ENCODE measurements around the gene OAF. TPM values are rescaled to one million over a fixed set of nuclear protein-coding genes. Genes with fewer than 3 reads are reported as not detected.

The OAF gene
- total and polyA plus RNA-seq, 2 of the 8 experiments (the other 6 are each of a cell fraction or from before 2014, with no cell fraction given) = 1.3 to 1.5 TPM

- H4K20me1 ChIP-seq (replicated peaks in 1 of 2; ENCODE audit: control insufficient read depth in 1 of 2, insufficient read depth in 2 of 2, low read length in 2 of 2) = peaks cover 5 to 11% of the 10 kb centered on the region in 2 experiments
- no peak overlapping the region for H2AK5ac ChIP-seq (ENCODE audit: low read depth, low read length)
- no peak overlapping the region for H3K4me3 ChIP-seq (ENCODE audit: extremely low read depth in 1 of 4, insufficient read depth in 2 of 4, low read depth in 3 of 4, low read length in 4 of 4)
- no peak for TF ChIP-seq POLR2AphosphoS5 (IDR thresholded peaks at IDR 0.05; ENCODE audit: low read depth, low read length)
- no peak for TF ChIP-seq SP4 (IDR thresholded peaks at IDR 0.05; ENCODE audit: low read length)
- no peak for TF ChIP-seq USF2 (IDR thresholded peaks at IDR 0.05; ENCODE audit: low read length)
- H2BK20ac ChIP-seq (ENCODE audit: low read length) = no peak overlapping the region
- peaks cover 48 to 86% (median 67%) of the 10 kb centered on the region in 4 experiments for H3K27me3 ChIP-seq (replicated peaks in 1 of 4; ENCODE audit: control insufficient read depth in 3 of 4, extremely low read depth in 1 of 4, insufficient read depth in 3 of 4, low read length in 3 of 4)
- H4K8ac ChIP-seq (ENCODE audit: extremely low read depth, insufficient read depth, low read length) = no peak overlapping the region; the same call in 1 of the 2 replicates
- H2BK120ac ChIP-seq (replicated peaks; ENCODE audit: low read depth, low read length) = no peak overlapping the region
- 79% methylated on average over 3 of the region's 5 CpGs; no CpG with 5 or more reads in 1 of the 2 experiments for WGBS, 2 experiments (ENCODE audit: extremely low coverage in 1 of 2, insufficient coverage in 1 of 2, insufficient read length in 1 of 2, insufficient replicate concordance in 2 of 2, low coverage in 1 of 2, low lambda C conversion rate in 2 of 2, missing lambda C conversion rate in 1 of 2)
- H3K9me3 ChIP-seq (ENCODE audit: insufficient read depth in 2 of 2, low read depth in 1 of 2, low read length in 1 of 2) = no peaks in the 10 kb centered on the region
- no peak overlapping the region for H2AFZ ChIP-seq (ENCODE audit: low read length)
- H2BK12ac ChIP-seq (ENCODE audit: low read depth, low read length) = no peak overlapping the region
- H3K18ac ChIP-seq (ENCODE audit: extremely low read depth, low read length) = no peak overlapping the region
- DNase-seq (ENCODE audit: low read depth in 1 of 2, low spot score in 2 of 2) (no peak), FAIRE-seq (no peak)
- H4K91ac ChIP-seq (replicated peaks; ENCODE audit: insufficient read length, low read length) = no peak overlapping the region
- CTCF ChIA-PET (ENCODE audit: partially characterized antibody) = interaction anchor here (1.4 to 26.2 kb wide), 7 partner anchors 15 to 88 kb away, joined by 4 to 394 read pairs (median 23); no protein-coding TSS in a partner anchor
- no peak overlapping the region for H3K56ac ChIP-seq (replicated peaks; ENCODE audit: insufficient read length, low read depth, low read length)
- H3K14ac ChIP-seq (ENCODE audit: insufficient read length) = no peak overlapping the region
- no peaks in the 10 kb centered on the region for H3K79me1 ChIP-seq (ENCODE audit: low read depth, low read length)
- H3K4me2 ChIP-seq (ENCODE audit: insufficient read depth in 1 of 2, low read depth in 2 of 2, low read length in 2 of 2) = no peak overlapping the region
- no peak overlapping the region for H3K23ac ChIP-seq (ENCODE audit: insufficient read length)
- H3K23me2 ChIP-seq (ENCODE audit: low read depth, low read length) = peaks cover 3% of the 10 kb centered on the region; the same call in 1 of the 2 replicates
- no peak overlapping the region for H2BK5ac ChIP-seq (ENCODE audit: low read depth, low read length)
- H3K36me3 ChIP-seq (ENCODE audit: control insufficient read depth in 2 of 4, insufficient read depth in 4 of 4, low read length in 3 of 4) = no peaks in the 10 kb centered on the region
- no peaks in the 10 kb centered on the region for H3K79me2 ChIP-seq (ENCODE audit: control insufficient read depth in 1 of 2, insufficient read depth in 2 of 2, low read length in 2 of 2)
- no peak overlapping the region for H3K9ac ChIP-seq (replicated peaks in 1 of 4; ENCODE audit: extremely low read depth in 1 of 4, low read depth in 3 of 4, low read length in 3 of 4)
- no peak overlapping the region for H3K27ac ChIP-seq (ENCODE audit: low read depth, low read length)
- POLR2A ChIA-PET (ENCODE audit: partially characterized antibody) = no interaction called here
- H3K4me1 ChIP-seq (replicated peaks in 1 of 4; ENCODE audit: control insufficient read depth in 3 of 4, insufficient read depth in 4 of 4, low read length in 3 of 4) = peaks cover 0 to 18% (median 10%) of the 10 kb centered on the region in 4 experiments; a peak in 5 of 7 replicates
- H2BK15ac ChIP-seq (ENCODE audit: low read length) = no peak overlapping the region
- H3K4ac ChIP-seq (replicated peaks; ENCODE audit: insufficient read length, low read depth, low read length) = no peak overlapping the region
- H4K5ac ChIP-seq (ENCODE audit: insufficient read length, low read depth, low read length) = no peak overlapping the region
Observed at GRCh38 chr11:120215634-120216033, 4.8 kb downstream of the OAF start.

Measured in H1 (cell line).